ENCODE data around the gene ARID3A. TPM values are rescaled to one million over a fixed set of nuclear protein-coding genes. Genes with fewer than 3 reads are reported as not detected.

The ARID3A gene
- total RNA-seq, 2 experiments from 2014 or later, result 18.7 to 22.1 TPM

DNA sequence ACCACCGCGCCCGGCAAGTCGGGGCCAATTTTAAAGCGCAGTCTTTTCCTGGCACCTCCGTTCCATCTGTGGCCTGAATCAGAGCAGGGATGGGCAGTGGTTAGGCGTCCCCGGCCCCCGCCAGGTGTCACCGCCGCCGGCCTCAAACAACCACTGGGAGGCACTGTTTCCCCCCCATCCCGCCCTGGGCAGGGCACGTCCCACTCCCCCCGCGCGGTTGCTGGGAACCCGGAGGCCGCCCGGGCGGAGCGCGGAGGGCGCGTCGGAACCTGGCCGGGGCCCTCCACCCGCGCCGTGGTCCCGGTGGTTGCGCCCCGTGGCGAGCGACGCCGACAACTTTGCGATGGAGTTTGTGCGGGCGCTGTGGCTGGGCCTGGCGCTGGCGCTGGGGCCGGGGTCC, 74.3 kb downstream of the ARID3A start, which contains the start of gene GRIN3B:
Gene GRIN3B (plus strand): TSS at position 325 of the 400 bp plus-strand sequence. CDS start 19 bp downstream, at position 344.
- peak; percentile 53 for ATAC-seq
- TF ChIP-seq CTCF (IDR thresholded peaks at IDR 0.05), result peak; percentile 55
- Mint-ChIP-seq H3K27ac (no peak within 1 kb of the TSS), H3K36me3 (ENCODE audit: low read depth) (no peaks in the 10 kb centered on the region), H3K27me3 (peaks cover 25% of the 10 kb centered on the region), H3K4me1 (ENCODE audit: low read depth) (peaks cover 9% of the 10 kb centered on the region), H3K9me3 (no peaks in the 10 kb centered on the region), H3K4me3 (no peak within 1 kb of the TSS)
- peak; percentile 79 for DNase-seq
- CTCF ChIA-PET, result no interaction called here
- POLR2A ChIA-PET, result no interaction called here
- intact Hi-C loops (cut with micrococcal nuclease), result no loop called here

DNA sequence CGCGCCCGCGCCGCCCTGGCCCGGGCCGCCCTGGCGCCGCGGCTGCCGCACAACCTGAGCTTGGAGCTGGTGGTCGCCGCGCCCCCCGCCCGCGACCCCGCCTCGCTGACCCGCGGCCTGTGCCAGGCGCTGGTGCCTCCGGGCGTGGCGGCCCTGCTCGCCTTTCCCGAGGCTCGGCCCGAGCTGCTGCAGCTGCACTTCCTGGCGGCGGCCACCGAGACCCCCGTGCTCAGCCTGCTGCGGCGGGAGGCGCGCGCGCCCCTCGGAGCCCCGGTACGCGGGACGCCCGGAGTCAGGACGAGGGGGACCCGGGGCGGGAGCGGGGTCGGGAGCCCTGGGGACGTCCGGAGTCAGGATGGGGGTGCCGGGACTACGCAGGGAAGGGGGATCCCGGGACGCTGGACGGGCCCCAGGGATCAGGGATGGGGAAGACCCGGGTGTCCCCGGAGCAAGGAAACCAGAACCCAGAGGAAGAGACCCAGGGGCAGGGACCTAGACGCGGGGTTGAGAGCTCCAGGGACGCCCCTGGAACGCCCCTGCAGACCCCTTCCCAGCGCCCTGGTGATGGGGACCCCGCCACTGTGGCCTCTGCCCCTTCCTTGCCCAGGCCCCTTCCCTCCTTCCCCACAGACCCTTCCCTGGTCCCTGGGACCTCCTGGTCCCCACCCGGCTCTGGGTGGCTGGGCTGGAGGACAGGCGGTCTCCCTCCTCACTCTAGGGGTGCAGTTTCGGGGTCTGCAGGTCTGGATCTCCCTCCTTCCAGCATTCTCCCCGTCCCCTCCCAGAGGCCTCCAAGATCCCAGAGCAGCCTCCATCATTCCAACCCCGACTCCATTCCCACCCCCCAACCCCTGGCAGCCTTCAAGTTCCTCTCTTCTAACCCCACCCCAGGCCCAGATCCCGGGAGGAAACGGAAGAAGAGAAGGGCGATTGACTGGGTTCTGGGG, 75.0 kb downstream of the ARID3A start:
- no peak for TF ChIP-seq CTCF (IDR thresholded peaks at IDR 0.05)
- Mint-ChIP-seq H3K27me3 (peaks cover 25% of the 10 kb centered on the region), H3K27ac (no peak overlapping the region), H3K9me3 (no peaks in the 10 kb centered on the region), H3K36me3 (ENCODE audit: low read depth) (no peaks in the 10 kb centered on the region), H3K4me1 (ENCODE audit: low read depth) (peaks cover 9% of the 10 kb centered on the region), H3K4me3 (no peak overlapping the region)
- POLR2A ChIA-PET, result interaction anchor here (1.0 kb wide), 1 partner anchor 87 kb away, joined by 3 read pairs; no protein-coding TSS in a partner anchor
- DNase-seq (no peak), ATAC-seq (no peak)
- intact Hi-C loops (cut with micrococcal nuclease), result no loop called here
- CTCF ChIA-PET, result interaction anchor here (0.6 to 1.5 kb wide), 8 partner anchors 9 to 268 kb away, joined by 3 to 4 read pairs (median 3); partner anchors contain the start of gene CIRBP

DNA sequence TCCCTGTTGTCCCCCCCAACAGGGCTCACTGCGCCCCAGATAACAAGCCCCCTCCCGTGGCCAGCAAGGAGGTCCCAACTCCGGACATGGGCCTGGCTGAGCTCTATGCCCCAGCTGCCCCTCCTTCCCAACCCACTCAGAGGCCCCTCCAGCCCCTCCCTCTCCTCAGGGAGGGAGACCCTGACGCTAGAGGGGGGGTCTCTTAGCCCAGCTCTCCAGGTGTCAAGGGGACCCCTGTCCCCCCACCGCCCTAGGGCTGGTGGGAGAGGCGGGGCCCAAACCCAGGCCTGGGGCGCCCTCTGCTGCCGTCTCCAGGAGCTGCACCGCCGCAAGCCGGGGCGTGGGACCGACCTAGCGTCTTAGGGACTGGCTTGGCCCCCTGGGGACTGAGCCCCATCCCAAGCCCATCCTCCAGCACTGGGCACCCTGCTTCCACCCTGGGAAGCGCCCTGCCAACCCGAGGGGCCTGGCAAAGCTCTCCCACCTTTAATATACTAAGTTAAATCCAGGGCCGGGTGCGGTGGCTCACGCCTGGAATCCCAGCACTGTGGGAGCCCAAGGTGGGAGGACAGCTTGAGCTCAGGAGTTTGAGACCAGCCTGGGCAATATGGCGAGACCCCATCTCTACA, 75.8 kb downstream of the ARID3A start:
- CTCF ChIA-PET, result interaction anchor here (0.6 to 1.5 kb wide), 8 partner anchors 9 to 268 kb away, joined by 3 to 4 read pairs (median 3); partner anchors contain the start of gene CIRBP
- intact Hi-C loops (cut with micrococcal nuclease), result no loop called here
- no peaks in the 10 kb centered on the region for H3K36me3 Mint-ChIP-seq (ENCODE audit: low read depth)
- POLR2A ChIA-PET, result interaction anchor here (1.0 kb wide), 1 partner anchor 86 kb away, joined by 3 read pairs; no protein-coding TSS in a partner anchor
- TF ChIP-seq CTCF (IDR thresholded peaks at IDR 0.05), result peak; percentile 95
- ATAC-seq (peak; percentile 88), DNase-seq (peak; percentile 75)
- H3K9me3 Mint-ChIP-seq, result no peaks in the 10 kb centered on the region
- no peak overlapping the region for H3K27ac Mint-ChIP-seq
- peaks cover 1% of the 10 kb centered on the region for H3K4me1 Mint-ChIP-seq (ENCODE audit: low read depth)
- H3K4me3 Mint-ChIP-seq, result no peak overlapping the region
- peaks cover 25% of the 10 kb centered on the region for H3K27me3 Mint-ChIP-seq

- no peak for ATAC-seq
- CTCF ChIA-PET, result no interaction called here
- POLR2A ChIA-PET, result no interaction called here
- H3K4me1 Mint-ChIP-seq (ENCODE audit: low read depth), result no peaks in the 10 kb centered on the region
- DNase-seq, result no peak
- H3K27me3 Mint-ChIP-seq, result peaks cover 24% of the 10 kb centered on the region
- H3K36me3 Mint-ChIP-seq (ENCODE audit: low read depth), result no peaks in the 10 kb centered on the region
- H3K4me3 Mint-ChIP-seq, result no peak overlapping the region
- H3K27ac Mint-ChIP-seq, result no peak overlapping the region
- no peak for TF ChIP-seq CTCF (IDR thresholded peaks at IDR 0.05)
- intact Hi-C loops (cut with micrococcal nuclease), result no loop called here
- H3K9me3 Mint-ChIP-seq, result no peaks in the 10 kb centered on the region
Observed at GRCh38 chr19:1002600-1002999, 76.8 kb downstream of the ARID3A start.
